PC-3 (cell line): ENCODE data around the gene ERICH4.

Source experiments
- EZH2 ChIP-seq: fragments of 300-600 bp; sonication (generic); IDR thresholded peaks from one replicate; pipeline ENCODE4 v1.6.1; 2017; ENCODE audit warnings: antibody characterized with exemption, mild to moderate bottlenecking, low read length; ENCODE audit not compliant: unreplicated experiment
- TF ChIP-seq, protein P1 (sequence below): fragments of 300-600 bp; sonication (generic); conservative IDR thresholded peaks from 2 replicates; pipeline ENCODE4 v1.5.1; 2017; ENCODE audit warnings: antibody characterized with exemption, low read depth, mild to moderate bottlenecking, low read length

DNA sequence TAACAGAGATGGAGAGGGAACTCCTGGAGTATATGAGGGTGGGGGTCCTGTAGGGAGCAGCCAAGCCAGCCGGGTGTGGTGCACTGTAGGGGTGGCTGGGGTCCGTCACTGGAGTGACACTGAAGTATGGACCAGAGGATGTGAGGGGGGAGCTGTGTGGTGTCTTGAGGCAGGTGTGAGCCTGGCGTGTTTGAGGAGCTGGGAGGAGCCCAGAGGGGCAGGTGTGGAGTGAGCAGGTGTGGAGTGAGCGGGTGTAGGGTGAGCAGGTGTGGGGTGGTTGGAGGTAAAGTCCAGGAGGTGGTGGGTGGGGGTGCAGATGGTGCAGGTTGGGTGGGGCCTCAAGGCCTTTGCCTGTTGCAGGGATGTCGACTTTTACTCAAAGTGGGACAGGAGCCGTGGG is 21.6 kb upstream of the ERICH4 start:
- no peak for TF ChIP-seq EZH2
- TF ChIP-seq, protein P1, sequence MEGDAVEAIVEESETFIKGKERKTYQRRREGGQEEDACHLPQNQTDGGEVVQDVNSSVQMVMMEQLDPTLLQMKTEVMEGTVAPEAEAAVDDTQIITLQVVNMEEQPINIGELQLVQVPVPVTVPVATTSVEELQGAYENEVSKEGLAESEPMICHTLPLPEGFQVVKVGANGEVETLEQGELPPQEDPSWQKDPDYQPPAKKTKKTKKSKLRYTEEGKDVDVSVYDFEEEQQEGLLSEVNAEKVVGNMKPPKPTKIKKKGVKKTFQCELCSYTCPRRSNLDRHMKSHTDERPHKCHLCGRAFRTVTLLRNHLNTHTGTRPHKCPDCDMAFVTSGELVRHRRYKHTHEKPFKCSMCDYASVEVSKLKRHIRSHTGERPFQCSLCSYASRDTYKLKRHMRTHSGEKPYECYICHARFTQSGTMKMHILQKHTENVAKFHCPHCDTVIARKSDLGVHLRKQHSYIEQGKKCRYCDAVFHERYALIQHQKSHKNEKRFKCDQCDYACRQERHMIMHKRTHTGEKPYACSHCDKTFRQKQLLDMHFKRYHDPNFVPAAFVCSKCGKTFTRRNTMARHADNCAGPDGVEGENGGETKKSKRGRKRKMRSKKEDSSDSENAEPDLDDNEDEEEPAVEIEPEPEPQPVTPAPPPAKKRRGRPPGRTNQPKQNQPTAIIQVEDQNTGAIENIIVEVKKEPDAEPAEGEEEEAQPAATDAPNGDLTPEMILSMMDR: no peak
